Astrocyte (in vitro differentiated cells and primary cell): ENCODE data around the gene ATG3. TPM values are rescaled to one million over a fixed set of nuclear protein-coding genes. Genes with fewer than 3 reads are reported as not detected.

ENCODE experiments used
- DNase-seq: peaks from one replicate; pipeline ENCODE4 v3.0.0-alpha.2; 2010; ENCODE audit warnings: low read depth
- FAIRE-seq: peaks from 2 replicates; lab custom pipeline; 2011; peaks lifted over from hg19 to GRCh38; lab: Jason Lieb, UNC
- H2AFZ ChIP-seq: 2 replicates; pipeline ENCODE4 v1.6.0; 2012; ENCODE audit warnings: low read depth, low read length, inconsistent platforms
- H3K27ac ChIP-seq: 2 replicates; pipeline ENCODE4 v1.5.1; 2011; ENCODE audit warnings: low read depth, low read length, inconsistent platforms
- H3K27me3 ChIP-seq: 2 replicates; pipeline ENCODE4 v1.6.0; 2011; ENCODE audit warnings: low read length, inconsistent platforms; ENCODE audit not compliant: insufficient read depth
- H3K36me3 ChIP-seq: 2 replicates; pipeline ENCODE4 v1.5.1; 2011; ENCODE audit warnings: low read length, inconsistent platforms; ENCODE audit not compliant: insufficient read depth
- H3K4me1 ChIP-seq: 2 replicates; pipeline ENCODE4 v1.5.1; 2011; ENCODE audit warnings: low read length, inconsistent platforms; ENCODE audit not compliant: insufficient read depth
- H3K4me2 ChIP-seq: 2 replicates; pipeline ENCODE4 v1.6.0; 2012; ENCODE audit warnings: low read length, inconsistent platforms
- H3K4me3 ChIP-seq: 2 replicates; pipeline ENCODE4 v1.5.1; 2011; ENCODE audit warnings: low read depth, mild to moderate bottlenecking, low read length, inconsistent platforms; ENCODE audit not compliant: insufficient read depth
- H3K79me2 ChIP-seq: 2 replicates; pipeline ENCODE4 v1.6.0; 2012; ENCODE audit warnings: mild to moderate bottlenecking, low read length, inconsistent platforms; ENCODE audit not compliant: insufficient read depth
- H3K9ac ChIP-seq: 2 replicates; pipeline ENCODE4 v1.6.0; 2012; ENCODE audit warnings: mild to moderate bottlenecking, low read length, inconsistent platforms
- H3K9me3 ChIP-seq: 2 replicates; pipeline ENCODE4 v1.5.1; 2012; ENCODE audit warnings: low read depth, mild to moderate bottlenecking, low read length, inconsistent platforms; ENCODE audit not compliant: insufficient read depth
- H4K20me1 ChIP-seq: 2 replicates; pipeline ENCODE4 v1.6.0; 2012; ENCODE audit warnings: low read length, inconsistent platforms; ENCODE audit not compliant: insufficient read depth
- H3K27ac Mint-ChIP-seq: one replicate; pipeline ENCODE4 v1.8.0; 2021; ENCODE audit warnings: mild to moderate bottlenecking, mixed read lengths; ENCODE audit not compliant: unreplicated experiment
- H3K27me3 Mint-ChIP-seq: one replicate; pipeline ENCODE4 v1.8.0; 2021; ENCODE audit warnings: low read depth, mixed read lengths; ENCODE audit not compliant: unreplicated experiment
- H3K36me3 Mint-ChIP-seq: one replicate; pipeline ENCODE4 v1.8.0; 2021; ENCODE audit warnings: low read depth, mixed read lengths; ENCODE audit not compliant: unreplicated experiment
- H3K4me1 Mint-ChIP-seq: one replicate; pipeline ENCODE4 v1.8.0; 2021; ENCODE audit warnings: low read depth, mixed read lengths; ENCODE audit not compliant: unreplicated experiment
- H3K4me3 Mint-ChIP-seq: one replicate; pipeline ENCODE4 v1.8.0; 2021; ENCODE audit warnings: mild to moderate bottlenecking, moderate library complexity, mixed read lengths; ENCODE audit not compliant: unreplicated experiment
- H3K9me3 Mint-ChIP-seq: one replicate; pipeline ENCODE4 v1.8.0; 2021; ENCODE audit warnings: mild to moderate bottlenecking, mixed read lengths; ENCODE audit not compliant: unreplicated experiment
- CTCF ChIP-seq: IDR thresholded peaks from 2 replicates; pipeline ENCODE4 v1.5.1; 2011; ENCODE audit warnings: low read depth, mild to moderate bottlenecking, inconsistent platforms, low read length, moderate library complexity; ENCODE audit not compliant: insufficient read depth
- EZH2 ChIP-seq: IDR thresholded peaks from 2 replicates; pipeline ENCODE4 v1.6.1; 2012; ENCODE audit warnings: mild to moderate bottlenecking, low read length, inconsistent platforms; ENCODE audit not compliant: insufficient read depth
- total RNA-seq: library from RNA; stranded (reverse); gene quantifications from 2 replicates; pipeline ENCODE4 v1.2.1, GENCODE V29; 2021

Gene ATG3
- total RNA-seq, 1 donor from 2014 or later = 46.2 TPM

- Histone ChIP-seq H3K4me1 (no peaks in the 10 kb centered on the region), H2AFZ (no peak overlapping the region), H4K20me1 (no peaks in the 10 kb centered on the region), H3K4me3 (no peak overlapping the region), H3K4me2 (no peak overlapping the region), H3K27ac (no peak overlapping the region), H3K9ac (no peak overlapping the region), H3K36me3 (no peaks in the 10 kb centered on the region), H3K79me2 (no peaks in the 10 kb centered on the region), H3K27me3 (no peaks in the 10 kb centered on the region), H3K9me3 (no peaks in the 10 kb centered on the region)
- DNase-seq (no peak), FAIRE-seq (no peak)
- no peaks in the 10 kb centered on the region for H3K36me3 Mint-ChIP-seq
- no peak overlapping the region for H3K4me3 Mint-ChIP-seq
- H3K27ac Mint-ChIP-seq = no peak overlapping the region
- H3K27me3 Mint-ChIP-seq = no peaks in the 10 kb centered on the region
- no peaks in the 10 kb centered on the region for H3K4me1 Mint-ChIP-seq
- TF ChIP-seq EZH2 (no peak), CTCF (no peak)
- H3K9me3 Mint-ChIP-seq = no peaks in the 10 kb centered on the region
Measured at GRCh38 chr3:112484352-112484751, 77.4 kb downstream of the ATG3 start.

GRCh38 chr3:112482675-112483074 is 79.1 kb downstream of the ATG3 start:
- FAIRE-seq (no peak), DNase-seq (no peak)
- Histone ChIP-seq H3K27me3 (no peaks in the 10 kb centered on the region), H3K9me3 (no peaks in the 10 kb centered on the region), H3K79me2 (no peaks in the 10 kb centered on the region), H3K4me1 (no peaks in the 10 kb centered on the region), H3K36me3 (no peaks in the 10 kb centered on the region), H3K9ac (no peak overlapping the region), H3K27ac (no peak overlapping the region), H4K20me1 (no peaks in the 10 kb centered on the region), H3K4me3 (no peak overlapping the region), H2AFZ (no peak overlapping the region), H3K4me2 (no peak overlapping the region)
- no peaks in the 10 kb centered on the region for H3K36me3 Mint-ChIP-seq
- TF ChIP-seq EZH2 (no peak), CTCF (no peak)
- no peaks in the 10 kb centered on the region for H3K27me3 Mint-ChIP-seq
- no peaks in the 10 kb centered on the region for H3K4me1 Mint-ChIP-seq
- no peak overlapping the region for H3K27ac Mint-ChIP-seq
- no peak overlapping the region for H3K4me3 Mint-ChIP-seq
- no peaks in the 10 kb centered on the region for H3K9me3 Mint-ChIP-seq

Other genes starting within 250 kb of the ATG3 start
- gene CD200, start 228.8 kb downstream of the ATG3 start, total RNA-seq = 11.1 and 13.2 TPM in 2 replicates
- not detected in 2 replicates for gene BTLA, start 62.5 kb downstream of the ATG3 start, total RNA-seq
- 24.4 and 26.1 TPM in 2 replicates for gene SLC35A5, start 83 bp upstream of the ATG3 start, total RNA-seq
- 272 and 333 TPM in 2 replicates for gene CCDC80, start 79.2 kb upstream of the ATG3 start, total RNA-seq